IMR-90 (cell line): ENCODE measurements around the gene SQSTM1. TPM values are rescaled to one million over a fixed set of nuclear protein-coding genes. Genes with fewer than 3 reads are reported as not detected.

Experiments used
- ATAC-seq: fragments of 200-7000 bp; cut with Tn5 transposase; 2 replicates; pipeline ENCODE4 v1.9.1; 2020; ENCODE audit warnings: low read depth, mild to moderate bottlenecking, moderate library complexity
- BruUV-seq: library from RNA; stranded (reverse); fragments of 400-500 nt; replicated peaks from 2 replicates; lab custom pipeline; 2021; lab: Mats Ljungman, UMichigan
- CTCF ChIA-PET: fragments of 300-600 bp; formaldehyde crosslinking; extraction: SDS; loops from one replicate; lab custom pipeline; 2021; ENCODE audit warnings: antibody characterized with exemption; lab: Yijun Ruan, JAX
- POLR2A ChIA-PET: fragments of 300-600 bp; sonication (Branson Sonifier 250); formaldehyde crosslinking; loops from one replicate; lab custom pipeline; 2022; ENCODE audit warnings: antibody characterized with exemption; ENCODE audit not compliant: unreplicated experiment; lab: Charles Lee
- DNase-seq: peaks from one replicate; pipeline ENCODE4 v3.0.0; 2013
- H2AFZ ChIP-seq: replicated peaks from 2 replicates; pipeline ENCODE3; 2013; ENCODE audit warnings: low read length, mild to moderate bottlenecking; ENCODE audit not compliant: poor library complexity
- H2AK5ac ChIP-seq: 2 replicates; pipeline ENCODE4 v1.6.1; 2013; ENCODE audit warnings: low read depth, low read length, inconsistent platforms
- H2AK9ac ChIP-seq: replicated peaks from 2 replicates; pipeline ENCODE3; 2013; ENCODE audit warnings: mild to moderate bottlenecking, low read depth, low read length, moderate library complexity; ENCODE audit not compliant: poor library complexity
- H2BK120ac ChIP-seq: 2 replicates; pipeline ENCODE4 v1.6.1; 2013; ENCODE audit warnings: low read depth, low read length, inconsistent platforms
- H2BK15ac ChIP-seq: 3 replicates; pipeline ENCODE4 v1.6.1; 2013; ENCODE audit warnings: low read depth, low read length, inconsistent platforms
- H2BK20ac ChIP-seq: 2 replicates; pipeline ENCODE4 v1.6.1; 2013; ENCODE audit warnings: low read depth, mild to moderate bottlenecking, inconsistent platforms, low read length, moderate library complexity
- H2BK5ac ChIP-seq: 2 replicates; pipeline ENCODE4 v1.6.1; 2013; ENCODE audit warnings: mild to moderate bottlenecking, low read depth, low read length, inconsistent platforms; ENCODE audit not compliant: poor library complexity, severe bottlenecking
- H3K14ac ChIP-seq: replicated peaks from 2 replicates; pipeline ENCODE4 v1.6.1; 2013; ENCODE audit warnings: low read depth, low read length, inconsistent platforms
- H3K18ac ChIP-seq: 2 replicates; pipeline ENCODE4 v1.6.1; 2013; ENCODE audit warnings: low read depth, low read length, control low read depth
- H3K23ac ChIP-seq: 2 replicates; pipeline ENCODE4 v1.6.1; 2013; ENCODE audit warnings: low read depth, low read length, inconsistent platforms
- H3K27ac ChIP-seq: 2 replicates; pipeline ENCODE4 v1.5.1; 2013; ENCODE audit warnings: mild to moderate bottlenecking, control low read depth, low read length; ENCODE audit not compliant: insufficient read depth
- H3K27me3 ChIP-seq: 2 replicates; pipeline ENCODE4 v1.6.1; 2013; ENCODE audit warnings: low read length; ENCODE audit not compliant: control insufficient read depth, insufficient read depth
- H3K36me3 ChIP-seq: 2 replicates; pipeline ENCODE4 v1.6.1; 2013; ENCODE audit warnings: low read length, mixed read lengths; ENCODE audit not compliant: control insufficient read depth, insufficient read depth
- H3K4ac ChIP-seq: 2 replicates; pipeline ENCODE4 v1.6.1; 2013; ENCODE audit warnings: low read depth, low read length, inconsistent platforms
- H3K4me1 ChIP-seq: 2 replicates; pipeline ENCODE4 v1.6.1; 2013; ENCODE audit warnings: low read length, mixed read lengths; ENCODE audit not compliant: control insufficient read depth, insufficient read depth
- H3K4me2 ChIP-seq: 2 replicates; pipeline ENCODE4 v1.6.1; 2013; ENCODE audit warnings: low read depth, mild to moderate bottlenecking, control low read depth, low read length, moderate library complexity
- H3K4me3 ChIP-seq: 2 replicates; pipeline ENCODE4 v1.5.1; 2013; ENCODE audit warnings: low read depth, mild to moderate bottlenecking, control low read depth, low read length, moderate library complexity; ENCODE audit not compliant: insufficient read depth
- H3K56ac ChIP-seq: 2 replicates; pipeline ENCODE4 v1.6.1; 2013; ENCODE audit warnings: low read length, inconsistent platforms; ENCODE audit not compliant: insufficient read depth; ENCODE audit errors: extremely low read depth
- H3K79me1 ChIP-seq, 2 experiments: 2 replicates each; pipeline ENCODE4 v1.6.1; 2013; ENCODE audit warnings: low read length in 2 of 2, inconsistent platforms in 1 of 2, low read depth in 1 of 2
- H3K9ac ChIP-seq: 2 replicates; pipeline ENCODE4 v1.6.1; 2013; ENCODE audit warnings: low read depth, low read length, control low read depth
- H3K9me1 ChIP-seq: 2 replicates; pipeline ENCODE4 v1.6.1; 2013; ENCODE audit warnings: low read length, inconsistent platforms; ENCODE audit not compliant: insufficient read depth
- H3K9me3 ChIP-seq: 2 replicates; pipeline ENCODE4 v1.6.1; 2013; ENCODE audit warnings: low read length; ENCODE audit not compliant: control insufficient read depth, insufficient read depth
- H4K20me1 ChIP-seq: 2 replicates; pipeline ENCODE4 v1.6.1; 2013; ENCODE audit warnings: low read length, inconsistent platforms; ENCODE audit not compliant: insufficient read depth
- H4K5ac ChIP-seq: 2 replicates; pipeline ENCODE4 v1.6.1; 2013; ENCODE audit warnings: mild to moderate bottlenecking, low read depth, low read length, control low read depth
- H4K8ac ChIP-seq, 2 experiments: 2 replicates each; pipeline ENCODE4 v1.6.1; 2013; ENCODE audit warnings: low read depth in 2 of 2, low read length in 2 of 2, control low read depth in 1 of 2, inconsistent platforms in 1 of 2
- H4K91ac ChIP-seq: 2 replicates; pipeline ENCODE4 v1.6.1; 2013; ENCODE audit warnings: low read depth, low read length, inconsistent platforms; ENCODE audit not compliant: insufficient read depth
- CEBPB ChIP-seq: IDR thresholded peaks from 2 replicates; pipeline ENCODE4 v1.6.1; 2012; ENCODE audit warnings: low read depth, low read length, improper control_type of control experiment
- FOS ChIP-seq: fragments of 150-350 bp; IDR thresholded peaks from 2 replicates; pipeline ENCODE4 v1.6.1; 2016; ENCODE audit warnings: low read depth, low read length
- MAZ ChIP-seq: IDR thresholded peaks from 2 replicates; pipeline ENCODE4 v1.6.1; 2012; ENCODE audit warnings: low read depth, mild to moderate bottlenecking, low read length, improper control_type of control experiment, moderate library complexity, borderline replicate concordance
- MXI1 ChIP-seq: IDR thresholded peaks from 2 replicates; pipeline ENCODE4 v1.6.1; 2012; ENCODE audit warnings: low read depth, mild to moderate bottlenecking, low read length, moderate library complexity, borderline replicate concordance
- POLR2A ChIP-seq: IDR thresholded peaks from 2 replicates; pipeline ENCODE4 v1.6.1; 2012; ENCODE audit warnings: mild to moderate bottlenecking, low read depth, low read length
- RAD21 ChIP-seq: IDR thresholded peaks from 2 replicates; pipeline ENCODE4 v1.6.1; 2012; ENCODE audit warnings: low read length, improper control_type of control experiment
- RCOR1 ChIP-seq: IDR thresholded peaks from 2 replicates; pipeline ENCODE4 v1.6.1; 2012; ENCODE audit warnings: mild to moderate bottlenecking, low read length, improper control_type of control experiment; ENCODE audit not compliant: insufficient replicate concordance
- WGBS, 2 experiments: methylation state at CpG; one replicate each; pipeline versions ENCODE4 v1.1.5 to v1.1.7; 2013; ENCODE audit warnings: missing lambda C conversion rate in 2 of 2; ENCODE audit not compliant: insufficient read length in 1 of 2; ENCODE audit errors: extremely low coverage in 2 of 2; 5-methylcytosine and 5-hydroxymethylcytosine counted together
- dilution Hi-C: fragments of 300-500 bp; cut with HindIII; formaldehyde crosslinking; loops from one replicate; pipeline ENCODE4 v1.14.3; 2018; ENCODE audit warnings: low sequenced_read_pairs; ENCODE audit not compliant: unreplicated experiment
- in situ Hi-C: fragments of 300-500 bp; cut with MboI; formaldehyde crosslinking; loops from 3 replicates; pipeline ENCODE4 v1.14.3; 2019; ENCODE audit warnings: low sequenced_read_pairs, inconsistent platforms, mixed read lengths
- intact Hi-C: fragments of 100-400 bp; cut with micrococcal nuclease; formaldehyde crosslinking; loops from 2 replicates; pipeline ENCODE4 v1.10.0; 2022
- polyA plus RNA-seq, 3 experiments: library from polyadenylated mRNA; depleted of rRNA; stranded (reverse); fragments of >200 nt; gene quantifications; 2 replicates each; pipeline ENCODE4 v1.2.3, GENCODE V29; 2012; ENCODE audit warnings: low replicate concordance in 1 of 3
- total RNA-seq: library from RNA; depleted of rRNA; stranded (reverse); fragments of >200 nt; gene quantifications from 2 replicates; pipeline ENCODE4 v1.2.3, GENCODE V29; 2012
- TF ChIP-seq, protein P1 (sequence below): conservative IDR thresholded peaks from 2 replicates; pipeline ENCODE4 v1.5.1; 2012; ENCODE audit warnings: mild to moderate bottlenecking, low read depth, low read length, improper control_type of control experiment
- TF ChIP-seq, protein P2 (sequence below): fragments of 150-350 bp; IDR thresholded peaks from 2 replicates; pipeline ENCODE4 v1.6.1; 2017; ENCODE audit warnings: mild to moderate bottlenecking, antibody characterized with exemption, low read length, low read depth

The SQSTM1 gene
- total and polyA plus RNA-seq, 2 of the 4 experiments (the other 2 are of a cell fraction): 152 to 184 TPM

DNA sequence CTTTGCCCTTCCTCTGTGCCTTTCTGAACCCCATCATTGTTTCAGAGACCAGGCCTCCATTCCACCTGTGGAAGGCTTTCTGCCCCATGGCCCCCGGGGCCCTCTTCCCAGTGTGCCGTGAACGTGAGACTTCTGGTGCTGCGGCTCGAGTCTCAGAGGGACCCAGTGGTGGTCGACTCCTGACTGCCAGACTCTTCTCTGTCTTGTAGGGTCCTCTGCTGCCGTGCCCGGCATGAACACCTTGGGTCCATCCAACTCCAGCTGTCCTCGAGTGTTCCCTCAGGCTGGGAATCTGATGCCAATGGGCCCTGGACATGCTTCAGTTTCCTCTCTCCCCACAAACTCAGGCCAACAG is 47.0 kb upstream of the SQSTM1 start:
- Histone ChIP-seq H4K8ac (no peak overlapping the region), H2BK120ac (no peak overlapping the region), H2BK5ac (no peak overlapping the region), H2AK5ac (no peak overlapping the region), H3K36me3 (peaks cover 77% of the 10 kb centered on the region), H3K14ac (no peak overlapping the region), H4K20me1 (0 out of 2 replicates have a peak, but pooled peaks cover 9% of the 10 kb centered on the region), H3K56ac (no peak overlapping the region), H3K9me3 (no peaks in the 10 kb centered on the region), H3K23ac (no peak overlapping the region), H2AK9ac (no peak overlapping the region), H2AFZ (no peak overlapping the region), H2BK15ac (no peak overlapping the region), H4K5ac (no peak overlapping the region), H3K9me1 (no peaks in the 10 kb centered on the region; the same call in 1 of the 2 replicates), H3K4me3 (no peak overlapping the region), H3K18ac (no peak overlapping the region), H3K4ac (no peak overlapping the region), H3K27me3 (no peaks in the 10 kb centered on the region), H3K4me2 (no peak overlapping the region), H4K91ac (no peak overlapping the region), H3K79me1 (peaks cover 17 to 42% of the 10 kb centered on the region in 2 experiments), H3K4me1 (no peaks in the 10 kb centered on the region), H3K9ac (no peak overlapping the region), H2BK20ac (no peak overlapping the region), H3K27ac (no peak overlapping the region)
- in situ Hi-C loops (no loop called here), dilution Hi-C loops (no loop called here), intact Hi-C loops (no loop called here)
- ATAC-seq (no peak), DNase-seq (no peak)
- no TSS peak for BruUV-seq
- TF ChIP-seq, protein P1, sequence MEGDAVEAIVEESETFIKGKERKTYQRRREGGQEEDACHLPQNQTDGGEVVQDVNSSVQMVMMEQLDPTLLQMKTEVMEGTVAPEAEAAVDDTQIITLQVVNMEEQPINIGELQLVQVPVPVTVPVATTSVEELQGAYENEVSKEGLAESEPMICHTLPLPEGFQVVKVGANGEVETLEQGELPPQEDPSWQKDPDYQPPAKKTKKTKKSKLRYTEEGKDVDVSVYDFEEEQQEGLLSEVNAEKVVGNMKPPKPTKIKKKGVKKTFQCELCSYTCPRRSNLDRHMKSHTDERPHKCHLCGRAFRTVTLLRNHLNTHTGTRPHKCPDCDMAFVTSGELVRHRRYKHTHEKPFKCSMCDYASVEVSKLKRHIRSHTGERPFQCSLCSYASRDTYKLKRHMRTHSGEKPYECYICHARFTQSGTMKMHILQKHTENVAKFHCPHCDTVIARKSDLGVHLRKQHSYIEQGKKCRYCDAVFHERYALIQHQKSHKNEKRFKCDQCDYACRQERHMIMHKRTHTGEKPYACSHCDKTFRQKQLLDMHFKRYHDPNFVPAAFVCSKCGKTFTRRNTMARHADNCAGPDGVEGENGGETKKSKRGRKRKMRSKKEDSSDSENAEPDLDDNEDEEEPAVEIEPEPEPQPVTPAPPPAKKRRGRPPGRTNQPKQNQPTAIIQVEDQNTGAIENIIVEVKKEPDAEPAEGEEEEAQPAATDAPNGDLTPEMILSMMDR: no peak
- no peak for TF ChIP-seq POLR2A
- no peak for TF ChIP-seq CEBPB
- no peak for TF ChIP-seq RAD21
- TF ChIP-seq FOS: no peak
- no peak for TF ChIP-seq RCOR1
- no peak for TF ChIP-seq MXI1
- TF ChIP-seq MAZ: no peak
- TF ChIP-seq, protein P2, sequence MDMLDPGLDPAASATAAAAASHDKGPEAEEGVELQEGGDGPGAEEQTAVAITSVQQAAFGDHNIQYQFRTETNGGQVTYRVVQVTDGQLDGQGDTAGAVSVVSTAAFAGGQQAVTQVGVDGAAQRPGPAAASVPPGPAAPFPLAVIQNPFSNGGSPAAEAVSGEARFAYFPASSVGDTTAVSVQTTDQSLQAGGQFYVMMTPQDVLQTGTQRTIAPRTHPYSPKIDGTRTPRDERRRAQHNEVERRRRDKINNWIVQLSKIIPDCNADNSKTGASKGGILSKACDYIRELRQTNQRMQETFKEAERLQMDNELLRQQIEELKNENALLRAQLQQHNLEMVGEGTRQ: no peak
- ChIA-PET POLR2A (no interaction called here), CTCF (no interaction called here)
- WGBS, 2 experiments: 98% methylated on average over 9 of the region's 9 CpGs; no CpG with 5 or more reads in 1 of the 2 experiments
